CD4-positive, alpha-beta T cell treated with Interferon alpha-2 for 1 hour (primary cell): ENCODE data around the gene PIPOX.

Source experiments
- DNase-seq, 2 donors: peaks; one replicate each; pipeline ENCODE4 v3.0.0-alpha.2; 2020 to 2022

The PIPOX gene, protein sequence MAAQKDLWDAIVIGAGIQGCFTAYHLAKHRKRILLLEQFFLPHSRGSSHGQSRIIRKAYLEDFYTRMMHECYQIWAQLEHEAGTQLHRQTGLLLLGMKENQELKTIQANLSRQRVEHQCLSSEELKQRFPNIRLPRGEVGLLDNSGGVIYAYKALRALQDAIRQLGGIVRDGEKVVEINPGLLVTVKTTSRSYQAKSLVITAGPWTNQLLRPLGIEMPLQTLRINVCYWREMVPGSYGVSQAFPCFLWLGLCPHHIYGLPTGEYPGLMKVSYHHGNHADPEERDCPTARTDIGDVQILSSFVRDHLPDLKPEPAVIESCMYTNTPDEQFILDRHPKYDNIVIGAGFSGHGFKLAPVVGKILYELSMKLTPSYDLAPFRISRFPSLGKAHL

DNA sequence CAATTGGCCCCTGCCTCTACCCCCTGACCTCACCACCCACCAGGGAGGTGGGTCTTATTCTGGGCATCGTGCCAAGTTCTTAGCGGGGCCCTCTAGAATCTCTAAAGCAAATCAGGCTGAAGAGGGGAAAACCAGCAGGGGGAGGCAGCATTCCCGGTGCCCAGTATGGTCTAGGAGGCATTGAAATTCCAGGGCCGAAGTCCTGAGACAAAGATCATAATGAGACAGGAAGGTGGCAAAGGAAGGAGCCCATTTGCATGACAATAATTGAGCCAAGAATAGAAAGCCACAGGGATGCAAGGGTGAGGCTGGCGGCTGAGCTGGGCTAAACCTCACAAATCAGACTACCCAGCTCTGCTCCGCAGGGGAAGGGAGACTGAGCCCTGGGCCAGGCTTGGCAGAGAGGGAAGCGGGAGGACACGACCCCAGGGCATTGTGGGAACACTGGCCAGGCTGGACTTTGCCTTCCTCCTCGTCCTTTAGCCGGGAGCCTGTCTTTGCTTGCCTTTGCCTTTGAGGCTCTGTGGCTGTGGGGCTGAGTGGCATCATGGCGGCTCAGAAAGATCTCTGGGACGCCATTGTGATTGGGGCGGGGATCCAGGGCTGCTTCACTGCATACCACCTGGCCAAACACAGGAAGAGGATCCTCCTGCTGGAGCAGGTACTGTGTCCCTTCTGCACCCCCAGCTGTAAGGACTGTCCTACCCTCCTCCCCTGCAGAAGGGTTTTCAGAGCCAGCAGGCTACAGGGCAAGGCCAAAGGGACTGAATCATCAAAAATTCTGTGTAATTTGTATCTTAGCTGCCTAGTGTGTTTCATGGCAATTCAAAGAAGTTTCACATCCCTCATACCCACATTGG lies at the start of gene PIPOX:
TSS of gene PIPOX (plus strand) at position 463 of the 860 bp plus-strand sequence. CDS start at position 548, 85 bp downstream.
- peak; percentile 9 to 13 for DNase-seq

DNA sequence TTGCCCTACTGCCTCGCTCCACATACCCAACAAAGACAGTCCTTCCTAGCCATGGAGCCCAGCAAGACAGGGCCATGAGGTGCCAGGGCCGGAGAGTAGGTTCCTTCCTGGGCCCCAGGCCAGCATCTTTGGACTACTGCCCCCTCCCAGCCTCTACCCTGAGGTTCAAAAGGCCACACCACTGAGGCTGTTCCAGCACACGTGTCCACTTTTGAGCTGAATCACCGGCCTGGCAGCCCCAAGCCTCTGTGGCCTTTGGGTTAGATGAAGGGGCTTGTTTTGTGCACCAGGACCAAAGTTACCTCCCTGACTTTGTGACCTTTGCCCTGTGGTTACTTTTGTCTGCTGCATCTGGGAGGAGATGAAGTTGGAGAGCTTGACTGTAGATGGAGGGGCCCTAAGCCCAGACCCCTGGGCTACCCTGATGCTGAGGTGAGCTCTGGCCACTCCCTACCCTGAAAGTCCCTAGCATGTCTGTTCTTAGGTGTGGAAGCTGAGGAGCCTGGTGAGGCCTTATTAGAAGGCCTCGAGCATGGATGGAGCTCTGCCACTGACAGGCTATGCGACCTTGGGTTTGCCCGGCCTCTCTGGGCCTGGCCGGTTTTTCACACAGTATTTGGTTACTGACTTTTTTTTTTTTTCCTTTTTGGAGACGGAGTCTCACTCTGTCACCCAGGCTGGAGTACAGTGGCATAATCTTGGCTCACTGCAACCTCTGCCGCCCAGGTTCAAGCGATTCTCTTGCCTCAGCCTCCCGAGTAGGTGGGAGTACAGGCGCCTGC lies 49.1 kb upstream of the PIPOX start:
- no peak for DNase-seq

DNA sequence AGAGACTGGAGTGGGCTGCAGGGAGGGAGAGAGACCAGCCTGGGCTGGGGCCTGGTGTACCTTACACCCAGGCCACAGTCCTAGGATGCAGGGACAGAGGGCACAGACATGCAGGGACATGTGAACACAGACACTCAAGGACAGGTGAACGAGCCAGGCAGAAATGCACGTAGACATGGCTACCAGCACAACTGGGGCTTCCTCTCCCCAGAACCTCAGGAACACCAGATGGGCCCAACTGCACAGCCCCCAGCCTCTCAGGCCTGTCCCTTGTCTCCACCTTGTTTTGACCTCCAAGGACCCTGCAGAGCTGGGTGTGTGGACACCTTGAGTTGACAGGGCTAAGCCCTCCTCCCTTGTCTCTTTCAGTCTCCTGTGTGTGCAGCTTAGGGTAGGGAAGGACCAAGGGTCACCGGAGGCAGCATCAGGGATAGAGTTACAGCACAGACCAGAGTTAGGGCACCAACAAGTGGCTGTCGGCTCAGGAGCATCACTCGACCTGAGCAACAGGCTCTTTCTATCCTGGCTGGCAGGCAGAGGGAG lies 46.3 kb upstream of the PIPOX start:
- no peak for DNase-seq

DNA sequence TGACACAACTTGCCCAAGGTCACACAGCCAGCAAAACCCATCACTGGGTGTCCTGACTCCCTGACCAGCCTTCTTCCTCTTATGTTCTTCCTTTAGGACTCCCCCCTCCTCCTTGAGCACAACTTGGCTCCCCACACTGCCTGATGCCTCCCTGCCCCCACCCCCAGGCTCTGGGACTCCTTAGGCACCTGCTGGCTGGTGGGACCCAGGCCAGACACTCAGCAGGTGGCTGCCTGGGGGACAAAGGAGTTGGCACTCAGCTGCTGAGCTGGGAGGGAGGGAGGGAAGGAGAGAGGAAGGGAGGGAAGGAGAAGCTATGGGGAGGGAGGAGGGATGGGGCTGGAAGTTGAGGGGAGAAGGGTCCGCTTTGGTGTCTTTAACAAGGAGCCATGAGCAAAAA lies 45.1 kb upstream of the PIPOX start:
- DNase-seq, result no peak

DNA sequence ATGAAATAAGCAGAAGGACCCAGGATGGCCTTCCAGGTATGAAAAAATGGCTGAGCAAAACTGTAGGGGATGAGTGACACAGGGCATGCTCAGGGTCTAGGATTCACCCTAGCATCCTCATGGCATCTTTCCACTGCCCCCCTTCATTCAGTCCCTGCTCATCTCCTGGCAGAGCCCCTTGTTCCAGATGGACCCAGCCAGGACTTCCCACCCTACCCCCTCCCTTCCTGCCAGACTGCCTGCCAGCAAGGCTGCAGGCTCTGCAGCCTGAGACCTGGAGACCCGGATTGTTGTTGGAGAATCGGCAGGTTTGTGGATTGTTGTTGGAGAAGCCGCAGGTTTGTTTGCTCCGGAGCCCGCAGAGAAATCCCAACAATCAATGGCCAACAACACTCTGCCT lies 43.7 kb upstream of the PIPOX start:
- no peak for DNase-seq

DNA sequence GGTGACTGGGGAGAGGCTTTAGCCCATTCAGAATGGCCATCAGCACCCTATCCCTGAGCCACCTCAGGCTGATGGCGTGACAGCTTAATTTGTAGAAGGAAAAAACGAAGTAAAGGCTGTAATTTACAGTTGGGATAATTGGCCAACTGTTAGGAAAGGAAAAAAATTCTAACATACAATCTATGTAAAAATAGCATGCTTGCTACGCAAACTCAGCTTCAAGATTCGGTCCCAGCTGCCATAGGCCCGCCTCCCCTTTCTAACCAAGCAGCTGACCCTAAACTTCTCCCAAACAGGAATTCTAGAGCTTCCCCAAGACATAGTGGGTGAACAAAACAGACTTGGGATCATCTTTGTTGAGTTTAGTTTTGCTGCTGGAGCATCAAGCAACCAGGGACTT lies 42.0 kb upstream of the PIPOX start:
- DNase-seq, result no peak

DNA sequence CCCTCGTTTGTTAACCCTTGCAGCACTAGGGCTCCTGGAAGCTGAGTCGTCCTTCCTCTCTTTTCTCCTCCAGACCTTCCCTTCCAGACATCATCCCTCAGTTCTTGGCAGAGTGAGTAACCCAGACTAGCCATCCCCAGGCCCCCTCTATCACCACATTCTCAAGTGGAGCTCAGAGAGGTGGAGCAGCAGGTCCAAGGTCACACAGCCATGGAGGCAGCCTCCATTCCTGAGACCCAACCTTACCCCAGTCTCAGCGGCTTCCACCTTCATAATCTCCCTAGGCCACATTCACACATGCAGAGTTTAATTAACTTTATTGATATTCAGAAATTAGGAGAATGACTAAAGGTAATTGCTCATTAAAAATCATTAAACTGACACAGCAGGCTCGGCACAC lies 40.1 kb upstream of the PIPOX start:
- no peak for DNase-seq

DNA sequence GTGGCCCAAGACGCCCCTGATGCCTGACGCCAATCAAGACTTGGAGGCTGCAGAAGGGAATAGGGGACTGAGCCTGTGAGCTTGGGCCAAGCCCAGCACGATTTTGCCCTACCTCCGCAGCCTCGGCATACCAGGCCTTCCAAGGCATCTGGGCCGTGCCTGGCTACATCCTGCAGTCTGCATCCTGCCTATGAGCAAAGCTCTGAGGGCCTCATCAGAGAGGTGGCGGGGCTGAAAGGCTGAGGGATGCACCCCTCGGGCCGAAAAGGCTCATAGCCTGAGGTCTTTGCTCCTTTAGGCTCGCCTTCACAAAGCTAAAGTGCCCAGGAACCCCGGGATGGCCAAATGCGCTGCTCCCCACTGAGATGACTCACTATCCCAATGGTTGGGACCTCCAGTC lies 39.7 kb upstream of the PIPOX start:
- no peak for DNase-seq

DNA sequence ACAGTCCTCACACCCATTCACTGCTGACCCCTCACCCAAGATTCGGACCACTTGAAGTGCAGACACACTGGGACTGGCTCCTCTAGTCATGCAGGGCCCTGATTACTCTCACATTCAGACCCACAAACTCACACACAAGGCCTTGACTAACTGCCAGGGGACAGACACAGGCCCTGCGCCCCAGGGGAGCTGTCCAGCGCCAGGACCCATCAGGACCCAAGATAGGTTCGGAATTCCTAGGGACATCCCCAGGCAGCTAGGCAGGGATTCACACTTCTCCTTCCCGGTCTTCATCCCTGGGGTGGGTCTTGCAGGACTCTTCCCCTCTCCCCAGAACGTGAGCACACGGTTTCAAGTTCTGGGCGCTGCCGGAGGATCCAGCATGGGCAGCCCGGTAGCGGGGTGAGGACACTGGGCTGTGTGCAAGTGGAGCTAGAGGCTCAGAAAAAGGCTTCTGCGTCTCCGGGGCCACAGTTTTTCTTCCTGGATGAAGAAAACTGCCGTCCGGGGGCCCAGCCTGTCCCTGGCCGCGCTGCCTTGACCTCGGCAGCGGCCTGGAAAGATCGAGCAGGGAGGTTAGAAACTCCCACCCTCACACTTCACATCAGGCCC lies 38.8 kb upstream of the PIPOX start:
- no peak for DNase-seq

DNA sequence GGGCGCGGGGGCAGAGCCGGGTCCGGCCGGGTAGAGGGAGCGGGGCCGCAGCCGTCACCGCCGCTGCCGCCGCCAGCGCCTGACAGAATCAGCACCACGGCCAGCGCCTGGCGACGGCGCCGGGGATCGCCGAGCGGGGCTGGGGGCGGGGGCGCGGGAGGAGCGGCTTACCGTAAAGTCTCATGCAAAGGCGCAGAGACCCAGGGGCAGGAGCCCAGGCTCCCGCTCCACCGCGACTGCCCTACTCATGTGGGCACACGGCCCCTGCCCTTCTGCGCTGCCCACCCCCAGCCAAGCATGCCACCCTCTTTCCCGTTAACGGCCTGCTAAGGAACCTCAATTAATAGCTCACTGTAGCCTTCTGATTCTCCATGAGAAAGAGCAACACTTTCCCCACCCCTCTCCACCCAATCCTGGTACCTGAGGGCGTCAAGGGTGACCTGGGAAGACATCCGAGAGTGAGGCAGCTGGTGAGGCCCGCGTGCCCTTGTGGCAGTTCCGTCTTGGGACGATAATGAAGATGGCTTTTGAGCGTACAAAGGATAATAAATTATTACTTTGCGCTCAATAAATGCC lies 36.9 kb upstream of the PIPOX start, which contains the start of gene SEZ6:
TSS of gene SEZ6 (minus strand) at position 98 of the 576 bp plus-strand sequence. CDS start 164 bp downstream, outside the sequence.
- peak; percentile 34 to 51 for DNase-seq

DNA sequence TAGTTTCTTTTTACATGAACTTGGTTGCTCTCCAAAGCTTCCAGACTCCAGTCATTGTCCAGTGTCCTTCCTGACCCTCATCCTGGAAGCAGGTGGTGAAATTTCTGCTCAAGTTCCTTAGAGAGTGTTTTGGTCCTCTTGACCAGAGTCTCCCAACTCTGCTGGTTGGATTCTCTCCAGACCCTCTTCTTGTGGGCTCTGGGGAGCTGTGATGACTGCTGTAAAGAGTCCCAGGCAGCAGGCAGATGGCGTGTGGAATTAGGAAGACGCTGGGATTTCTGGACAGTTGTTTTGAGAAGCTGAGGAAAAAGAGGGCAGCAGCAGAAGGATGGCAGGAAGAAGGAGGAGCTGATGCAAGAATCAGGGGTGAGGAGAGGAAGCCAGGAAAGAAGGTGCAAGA lies 35.5 kb upstream of the PIPOX start:
- DNase-seq, result no peak

DNA sequence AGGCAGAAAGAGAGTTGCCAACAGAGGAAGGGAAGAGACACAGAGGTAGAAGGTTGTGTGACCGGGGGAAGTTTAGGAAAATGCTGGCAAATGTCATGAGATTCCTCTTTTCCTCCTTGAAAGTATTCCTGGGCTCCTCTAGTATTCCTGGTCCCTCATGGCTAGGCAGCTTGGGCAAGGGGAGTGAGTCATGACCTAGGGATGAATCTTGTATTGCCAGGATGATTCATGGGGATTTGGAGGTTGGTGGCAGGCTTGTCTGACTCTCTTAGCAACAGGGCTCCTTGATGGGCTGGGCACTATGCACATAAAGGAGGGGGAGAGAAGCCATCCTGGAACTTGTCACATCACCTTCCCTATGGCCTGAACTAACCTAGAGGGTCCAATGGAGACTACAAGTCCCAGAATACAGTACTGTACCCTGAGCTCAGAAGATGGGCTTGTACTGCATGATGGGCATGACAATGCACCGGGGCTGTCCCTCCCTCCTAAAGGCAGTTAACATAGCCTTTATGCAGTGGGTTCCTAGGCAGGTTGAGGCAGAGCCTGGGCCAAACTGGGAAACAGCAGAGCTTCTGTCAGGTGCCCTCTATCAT lies 35.0 kb upstream of the PIPOX start:
- no peak for DNase-seq

DNA sequence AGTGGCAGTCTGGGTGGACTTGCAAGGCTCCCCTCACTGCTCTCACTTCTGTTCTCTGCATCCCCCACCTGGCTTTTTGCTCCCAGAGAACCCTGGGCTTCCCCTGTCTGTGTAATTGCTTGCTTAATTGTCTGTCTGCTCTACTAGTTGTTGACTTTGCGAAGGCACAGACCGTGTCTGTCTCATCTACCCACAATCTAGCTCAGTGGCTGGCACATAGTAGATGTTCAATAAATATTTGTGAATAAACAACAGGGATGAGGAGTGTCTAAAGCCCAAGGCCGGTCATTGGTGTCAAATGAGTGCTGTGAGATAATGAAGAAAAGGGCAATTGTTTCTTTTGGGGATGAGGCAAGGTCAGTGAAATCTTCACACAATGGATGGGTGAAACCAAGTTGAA lies 34.4 kb upstream of the PIPOX start:
- no peak for DNase-seq

DNA sequence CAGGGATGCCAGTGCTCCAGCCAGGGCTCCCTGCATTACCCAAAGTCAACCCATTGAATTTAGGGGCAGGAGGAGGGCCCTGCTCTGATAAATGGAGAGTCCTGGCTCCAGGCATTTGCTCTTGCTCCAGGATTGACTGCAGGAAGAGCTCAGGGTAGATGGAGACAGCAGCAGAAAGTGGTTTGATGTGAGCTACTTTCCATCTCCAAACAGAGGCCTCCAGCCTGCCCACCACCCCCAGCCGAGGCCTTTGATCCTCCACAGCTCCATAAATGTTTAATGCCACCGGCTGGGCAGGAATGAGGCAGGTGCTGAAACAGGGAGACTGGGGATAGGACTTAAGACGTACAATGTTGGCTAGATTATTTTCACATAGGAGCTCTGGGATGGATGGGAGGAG lies 32.8 kb upstream of the PIPOX start:
- DNase-seq, result no peak

DNA sequence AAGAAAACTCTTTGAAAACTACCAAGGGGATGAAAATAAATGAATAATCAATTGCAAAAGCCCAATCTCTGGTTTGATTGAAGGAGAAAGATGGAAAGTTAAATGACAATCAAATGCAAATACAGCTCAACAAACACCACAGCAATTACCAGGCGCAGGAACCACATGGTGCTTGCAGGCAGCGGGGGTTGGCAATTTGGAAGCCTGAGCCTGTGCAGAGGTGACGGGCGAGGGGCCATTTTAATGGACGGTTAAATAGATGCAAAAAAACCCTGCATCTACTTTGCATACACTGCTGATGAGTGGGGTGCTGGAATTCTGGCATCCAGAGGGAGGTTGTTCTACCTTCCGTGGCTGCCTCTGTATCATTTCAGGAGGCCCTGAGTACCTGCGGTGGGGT lies 32.4 kb upstream of the PIPOX start:
- no peak for DNase-seq

DNA sequence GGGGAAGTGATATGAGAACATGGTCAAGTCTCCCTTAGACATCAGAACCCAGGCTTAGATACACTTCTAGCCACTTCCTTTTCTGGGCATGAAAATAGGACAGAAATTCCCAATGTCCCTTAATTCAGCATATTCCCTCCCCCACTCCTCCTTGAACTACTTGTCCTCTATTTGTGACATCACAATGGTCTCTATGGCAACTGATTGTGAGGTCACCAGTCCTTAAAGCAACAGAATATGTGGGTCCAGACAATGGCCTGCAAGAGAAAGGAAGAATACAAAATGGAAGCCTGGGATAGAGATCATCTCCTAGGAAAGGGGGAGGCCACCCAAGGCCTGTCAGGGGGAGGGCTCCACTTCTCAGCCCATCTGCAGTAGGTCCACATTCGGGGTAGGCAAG lies 30.4 kb upstream of the PIPOX start:
- DNase-seq, result no peak

DNA sequence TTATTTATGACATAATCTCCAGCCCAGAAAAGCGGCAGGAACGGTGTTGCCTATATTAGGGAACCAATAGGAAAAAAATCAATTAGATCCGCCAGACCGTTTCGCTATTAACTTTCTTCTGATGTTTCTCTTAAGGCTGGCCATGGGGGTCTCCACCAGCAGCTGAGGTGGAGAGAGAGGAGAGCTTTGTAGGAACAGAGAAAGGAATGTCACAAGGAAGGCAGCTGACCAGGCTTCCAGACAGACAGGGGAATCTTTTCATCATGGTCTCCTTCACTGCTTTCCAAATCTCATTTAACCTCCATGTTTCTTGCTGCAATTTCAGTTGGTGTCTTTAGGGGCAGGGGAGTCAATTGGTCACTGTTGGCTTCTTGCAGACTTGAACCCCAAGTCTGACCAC lies 28.2 kb upstream of the PIPOX start:
- DNase-seq, result no peak

DNA sequence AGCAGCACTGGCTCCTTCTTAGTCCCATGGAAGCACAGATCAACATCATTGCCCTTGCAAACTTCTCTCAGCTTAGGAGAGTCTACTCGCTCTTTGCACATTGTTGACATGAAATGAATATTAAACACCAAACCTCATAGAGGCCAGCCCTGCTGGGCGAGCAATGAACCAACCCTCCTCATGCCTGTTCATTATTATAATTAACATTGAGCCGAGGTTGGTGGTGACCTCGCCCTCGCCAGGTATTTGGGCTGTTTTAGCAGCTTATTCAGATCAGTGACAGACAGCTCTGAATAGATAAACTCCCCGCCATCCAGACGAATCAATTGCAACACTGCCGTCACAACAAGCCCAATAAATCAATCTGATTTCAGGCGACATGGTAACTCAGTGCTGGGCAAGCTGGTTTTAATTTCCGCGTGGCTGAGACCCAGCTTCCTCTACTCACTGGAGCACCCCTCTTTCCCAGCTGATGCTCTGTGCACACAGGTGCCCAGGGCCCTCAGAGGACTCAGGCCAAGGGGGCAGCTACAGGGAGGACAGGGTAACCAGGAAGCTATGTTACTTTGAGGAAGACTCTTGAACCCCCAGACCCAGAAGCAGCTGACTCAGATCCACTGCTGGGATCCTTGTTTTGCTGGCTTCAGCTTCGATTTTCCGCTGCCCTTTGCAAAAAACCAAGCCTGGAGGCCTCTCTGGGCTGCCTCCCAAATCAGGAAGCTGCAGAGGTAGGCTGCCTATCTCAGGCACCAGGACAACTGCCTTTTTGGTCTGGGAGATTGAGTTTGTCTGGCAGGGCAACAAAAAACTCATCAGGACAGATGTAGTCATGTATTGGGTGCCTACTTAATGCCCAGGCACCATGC lies 26.4 kb upstream of the PIPOX start:
- DNase-seq, result no peak

DNA sequence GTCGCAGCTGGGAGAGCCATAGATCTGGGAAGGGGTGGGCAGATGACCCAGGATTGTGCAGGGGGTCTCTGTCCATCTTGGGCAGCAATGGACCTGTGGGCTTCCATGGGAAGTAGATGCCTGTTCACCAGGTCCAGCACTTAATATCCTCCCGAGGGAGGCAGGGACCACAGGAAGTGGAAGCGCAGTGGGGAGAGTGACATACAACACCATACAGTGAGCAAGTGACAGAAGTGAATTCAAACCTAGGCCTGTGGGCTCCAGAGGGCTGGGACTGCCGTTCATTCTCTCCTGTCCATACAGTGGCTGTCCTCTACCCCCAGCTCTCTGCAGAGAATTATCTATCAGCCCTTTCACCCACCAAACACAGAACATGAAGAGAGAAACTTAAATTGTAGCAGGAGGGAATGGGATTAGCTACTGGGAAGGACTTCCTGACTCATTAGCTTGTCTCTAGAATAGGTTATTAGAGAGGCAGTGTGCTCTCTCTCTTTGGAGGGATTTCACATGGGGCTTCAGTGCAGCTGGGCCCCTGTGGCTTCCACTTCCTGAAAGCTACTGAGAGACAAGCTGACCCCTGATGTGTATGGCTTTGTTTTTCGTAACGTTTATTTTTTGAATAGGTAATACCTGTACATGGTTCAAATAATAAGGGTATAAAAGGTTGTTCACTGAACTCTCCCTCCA lies 24.0 kb upstream of the PIPOX start:
- DNase-seq, result no peak
